A549 (cell line): ENCODE data around the gene FLVCR1.

Experiments used
- CEBPB ChIP-seq, 2 experiments: fragments of >200 bp in 1 of 2; sonication (Bioruptor Twin) in 1 of 2; formaldehyde crosslinking in 1 of 2; IDR thresholded peaks; 2 replicates each; pipeline ENCODE4 v1.6.1; 2012 to 2016
- CTCF ChIP-seq: fragments of >200 bp; sonication (Bioruptor Twin); formaldehyde crosslinking; IDR thresholded peaks from 3 replicates; pipeline ENCODE4 v1.5.1; 2016
- E2F6 ChIP-seq: IDR thresholded peaks from 2 replicates; pipeline ENCODE4 v1.6.1; 2012; ENCODE audit warnings: low read depth, borderline replicate concordance
- HOXA7 ChIP-seq: fragments of 250-450 bp; sonication (Bioruptor Pico); IDR thresholded peaks from 2 replicates; pipeline ENCODE4 v1.5.0; 2020; ENCODE audit warnings: mild to moderate bottlenecking, moderate library complexity
- JUNB ChIP-seq: fragments of >200 bp; sonication (Bioruptor Twin); formaldehyde crosslinking; IDR thresholded peaks from 2 replicates; pipeline ENCODE4 v1.6.1; 2016
- MAX ChIP-seq: IDR thresholded peaks from 2 replicates; pipeline ENCODE4 v1.6.1; 2012
- MYC ChIP-seq: IDR thresholded peaks from 2 replicates; pipeline ENCODE4 v1.6.1; 2012; ENCODE audit warnings: mild to moderate bottlenecking, inconsistent platforms, low read length, improper control_type of control experiment, borderline replicate concordance
- PBX3 ChIP-seq: IDR thresholded peaks from 2 replicates; pipeline ENCODE4 v1.6.1; 2012
- RCOR1 ChIP-seq: fragments of 150-350 bp; IDR thresholded peaks from 2 replicates; pipeline ENCODE4 v1.6.1; 2014; ENCODE audit warnings: antibody characterized with exemption, low read length, low read depth
- ZFP36 ChIP-seq: fragments of 450-650 bp; IDR thresholded peaks from 2 replicates; pipeline ENCODE4 v1.6.1; 2014; ENCODE audit warnings: borderline replicate concordance; ENCODE audit not compliant: partially characterized antibody

GRCh38 chr1:212828395-212828794 lies 29.7 kb upstream of the FLVCR1 start:
- TF ChIP-seq MAX (no peak), CTCF (no peak), ZFP36 (no peak), RCOR1 (no peak), E2F6 (no peak), HOXA7 (CRISPR knock-in tag) (no peak), PBX3 (no peak), CEBPB (IDR thresholded peaks at IDR 0.05) (no peak), JUNB (no peak), MYC (no peak)
